Activated CD4-positive, CD25-positive, alpha-beta regulatory T cell treated with anti-CD3 and anti-CD28 coated beads, Interleukin-2, amount 50 U/mL, for 72 hours (primary cell): ENCODE data around the gene ULK2.
"Not testable (repeated sequence)": the region's sequence is repeated elsewhere in the genome, so short reads cannot be mapped to it uniquely, and the experiment has no call there.

Experiments
- DNase-seq: peaks from one replicate; pipeline ENCODE4 v3.0.0; 2021

Gene ULK2

GRCh38 chr17:19766016-19766415 is 101.7 kb downstream of the ULK2 start:
- DNase-seq = no peak

- DNase-seq = not testable (repeated sequence)
Measured at GRCh38 chr17:19763991-19764390, 103.7 kb downstream of the ULK2 start.

GRCh38 chr17:19763416-19763815 is 104.3 kb downstream of the ULK2 start:
- no peak for DNase-seq

- DNase-seq = peak; percentile 59
Measured at GRCh38 chr17:19762515-19762961, 105.2 kb downstream of the ULK2 start.

GRCh38 chr17:19760746-19761145 is 107.0 kb downstream of the ULK2 start:
- no peak for DNase-seq

- peak; percentile 14 for DNase-seq
Measured at GRCh38 chr17:19759568-19760549, 107.9 kb downstream of the ULK2 start.

- peak; percentile 9 for DNase-seq
Measured at GRCh38 chr17:19757536-19758180, 110.1 kb downstream of the ULK2 start.

GRCh38 chr17:19756546-19756945 is 111.2 kb downstream of the ULK2 start:
- DNase-seq = no peak

- no peak for DNase-seq
Measured at GRCh38 chr17:19755821-19756510, 111.8 kb downstream of the ULK2 start.

GRCh38 chr17:19755392-19755791 is 112.3 kb downstream of the ULK2 start:
- no peak for DNase-seq

- no peak for DNase-seq
Measured at GRCh38 chr17:19753661-19754463, 113.9 kb downstream of the ULK2 start.

GRCh38 chr17:19753051-19753509 is 114.7 kb downstream of the ULK2 start:
- DNase-seq = no peak

- no peak for DNase-seq
Measured at GRCh38 chr17:19752216-19753050, 115.3 kb downstream of the ULK2 start.

- no peak for DNase-seq
Measured at GRCh38 chr17:19750835-19751234, 116.9 kb downstream of the ULK2 start.

GRCh38 chr17:19750020-19750572 is 117.6 kb downstream of the ULK2 start:
- DNase-seq = no peak

GRCh38 chr17:19748807-19749193 is 118.9 kb downstream of the ULK2 start:
- DNase-seq = no peak

GRCh38 chr17:19747829-19748806 is 119.6 kb downstream of the ULK2 start, which contains the start of gene ALDH3A1:
Gene ALDH3A1, minus strand, starts transcription at chr17:19748298. Its CDS starts 3,169 bp downstream, at chr17:19745129.
- no peak for DNase-seq

- DNase-seq = no peak
Measured at GRCh38 chr17:19747159-19747719, 120.5 kb downstream of the ULK2 start.

- no peak for DNase-seq
Measured at GRCh38 chr17:19746517-19746916, 121.2 kb downstream of the ULK2 start.
